Activated effector memory CD4-positive, alpha-beta T cell treated with anti-CD3 and anti-CD28 coated beads, Interleukin-2, amount 50 U/mL, for 16 hours (primary cell): Measurements from ENCODE around the gene LCN2.
"Not testable (repeated sequence)": the region's sequence is repeated elsewhere in the genome, so short reads cannot be mapped to it uniquely, and the experiment has no call there.

ENCODE experiments used
- DNase-seq: peaks from one replicate; pipeline ENCODE4 v3.0.0-alpha.2; 2020

Gene LCN2

DNA sequence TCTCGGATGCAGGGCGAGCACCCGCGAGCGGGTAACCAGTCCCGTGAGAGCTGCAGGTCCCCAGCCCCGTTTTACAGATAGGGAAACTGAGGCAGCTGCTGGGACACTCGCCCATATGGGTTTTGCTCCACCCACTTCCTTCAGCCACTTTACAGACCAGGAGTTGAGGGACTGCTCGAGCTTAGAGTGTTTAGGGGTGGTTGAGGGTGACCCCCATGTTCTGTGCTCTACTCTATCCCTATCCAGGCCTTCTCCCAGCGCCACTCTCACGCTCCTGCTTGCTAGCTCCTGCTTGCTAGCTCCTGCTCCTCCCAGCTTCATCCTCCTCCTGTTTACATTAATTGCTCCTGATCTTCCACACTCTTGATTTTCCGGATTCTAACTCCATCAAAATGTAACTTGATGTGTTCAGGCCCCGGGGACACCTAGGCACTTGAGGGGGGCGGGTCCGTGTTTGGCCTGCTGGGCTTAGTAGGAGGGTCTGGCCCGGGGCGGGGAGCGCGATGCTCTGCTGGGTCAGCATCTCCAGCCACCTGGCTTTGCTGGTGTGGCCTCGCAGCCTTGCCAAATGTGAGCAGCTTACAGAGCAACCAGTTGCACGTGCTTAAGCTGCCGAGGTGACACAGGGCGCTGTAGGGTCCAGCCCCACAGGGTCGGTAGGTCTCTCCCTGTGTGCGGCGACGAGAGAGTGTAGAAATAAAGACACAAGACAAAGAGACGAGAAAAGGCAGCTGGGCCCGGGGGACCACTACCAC is 20.2 kb upstream of the LCN2 start:
- no peak for DNase-seq

DNA sequence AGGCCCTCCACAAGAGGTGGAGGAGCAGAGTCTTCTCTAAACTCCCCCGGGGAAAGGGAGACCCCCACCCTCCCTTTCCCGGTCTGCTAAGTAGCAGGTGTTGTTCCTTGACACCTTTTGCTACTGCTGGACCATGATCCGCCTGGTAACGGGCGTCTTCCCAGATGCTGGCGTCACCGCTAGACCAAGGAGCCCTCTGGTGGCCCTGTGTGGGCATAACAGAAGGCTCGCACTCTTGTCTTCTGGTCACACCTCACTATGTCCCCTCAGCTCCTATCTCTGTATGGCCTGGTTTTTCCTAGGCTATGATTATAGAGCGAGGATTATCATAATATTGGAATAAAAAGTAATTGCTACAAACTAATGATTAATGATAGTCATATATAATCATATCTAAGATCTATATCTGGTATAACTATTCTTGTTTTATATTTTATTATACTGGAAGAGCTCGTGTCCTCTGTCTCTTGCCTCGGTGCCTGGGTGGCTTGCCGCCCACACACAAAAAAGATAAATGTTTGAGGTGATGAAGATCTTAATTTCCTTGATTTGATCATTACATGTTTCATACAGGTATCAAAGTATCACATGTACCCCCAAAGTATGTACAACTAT is 19.2 kb upstream of the LCN2 start:
- peak; percentile 87 for DNase-seq

DNA sequence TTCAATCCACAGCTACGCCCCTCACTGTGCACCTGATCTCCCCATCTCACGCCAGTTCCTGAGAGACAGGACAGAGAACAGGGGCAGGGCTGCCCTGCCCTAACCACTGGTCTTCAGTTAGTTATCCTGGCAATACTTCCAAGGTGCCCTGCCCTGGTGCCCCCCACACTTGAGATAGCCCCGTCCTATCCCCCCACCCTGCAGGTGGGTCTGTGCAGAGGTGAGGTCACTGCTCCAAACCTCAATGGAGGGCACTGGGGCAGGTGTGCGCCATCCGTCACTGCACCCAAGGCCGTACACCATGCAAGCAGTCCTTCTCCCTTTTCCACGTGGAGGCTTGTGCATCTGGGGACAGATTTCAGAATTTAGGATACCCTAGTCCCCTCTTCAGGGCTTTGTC is 18.6 kb upstream of the LCN2 start:
- not testable (repeated sequence) for DNase-seq

DNA sequence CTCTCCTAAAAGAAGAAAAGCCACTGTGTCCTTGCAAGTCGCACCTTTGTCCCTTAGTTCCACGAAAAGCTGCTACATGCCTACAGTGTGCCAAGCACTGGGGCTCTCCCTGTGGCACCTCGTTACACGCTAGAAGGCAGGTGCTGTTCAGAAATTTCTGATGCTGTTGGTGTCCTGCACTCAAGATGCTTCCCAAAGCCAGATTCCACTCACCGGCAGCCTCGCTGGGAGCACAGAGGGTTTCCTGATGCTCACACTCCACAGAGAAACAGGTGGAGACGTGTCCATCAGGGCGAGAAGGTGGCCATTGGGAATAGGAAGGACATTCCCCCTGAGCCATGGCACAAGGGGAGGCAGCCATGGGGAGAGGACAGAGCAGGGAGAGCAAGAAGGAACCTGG is 17.9 kb upstream of the LCN2 start:
- DNase-seq: not testable (repeated sequence)

DNA sequence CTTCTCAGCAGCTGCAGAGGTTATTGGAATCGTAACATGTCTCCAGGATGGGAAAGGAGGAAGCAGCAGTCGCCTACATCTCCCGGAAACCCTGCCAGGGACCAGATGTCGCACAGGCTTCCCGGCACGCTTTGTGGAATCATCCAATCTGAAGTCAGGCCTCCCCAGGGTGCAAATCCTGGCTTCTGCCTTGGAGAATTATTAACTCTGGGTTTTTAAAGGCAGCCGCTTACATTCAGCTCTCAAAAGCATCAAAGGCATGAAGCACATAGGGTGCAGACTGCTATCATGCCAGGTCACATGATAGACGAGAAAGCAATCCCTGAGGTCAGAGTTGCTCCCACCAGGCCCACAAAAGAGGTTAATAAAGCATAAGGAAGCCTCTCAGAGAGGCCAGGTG is 17.1 kb upstream of the LCN2 start:
- DNase-seq: not testable (repeated sequence)

DNA sequence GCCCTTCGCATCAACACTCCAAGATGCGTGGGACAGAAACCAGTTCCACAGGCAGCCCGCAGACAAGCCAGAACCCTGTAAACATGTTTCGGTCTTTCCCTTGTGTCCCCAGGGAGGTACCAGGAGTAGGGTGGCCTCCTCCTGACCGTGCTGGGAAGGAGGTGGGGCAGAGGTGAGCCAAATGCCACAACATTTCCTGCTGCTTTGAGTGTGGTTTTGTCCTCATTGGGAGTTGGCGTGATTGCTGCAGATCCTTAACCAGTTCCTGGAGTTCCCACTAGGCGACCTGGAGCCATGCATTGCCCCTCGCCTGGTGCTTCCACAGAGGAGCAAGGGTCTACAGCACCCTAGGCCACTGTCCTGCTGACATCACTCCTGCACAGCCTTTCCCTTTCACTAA is 13.7 kb upstream of the LCN2 start:
- not testable (repeated sequence) for DNase-seq

DNA sequence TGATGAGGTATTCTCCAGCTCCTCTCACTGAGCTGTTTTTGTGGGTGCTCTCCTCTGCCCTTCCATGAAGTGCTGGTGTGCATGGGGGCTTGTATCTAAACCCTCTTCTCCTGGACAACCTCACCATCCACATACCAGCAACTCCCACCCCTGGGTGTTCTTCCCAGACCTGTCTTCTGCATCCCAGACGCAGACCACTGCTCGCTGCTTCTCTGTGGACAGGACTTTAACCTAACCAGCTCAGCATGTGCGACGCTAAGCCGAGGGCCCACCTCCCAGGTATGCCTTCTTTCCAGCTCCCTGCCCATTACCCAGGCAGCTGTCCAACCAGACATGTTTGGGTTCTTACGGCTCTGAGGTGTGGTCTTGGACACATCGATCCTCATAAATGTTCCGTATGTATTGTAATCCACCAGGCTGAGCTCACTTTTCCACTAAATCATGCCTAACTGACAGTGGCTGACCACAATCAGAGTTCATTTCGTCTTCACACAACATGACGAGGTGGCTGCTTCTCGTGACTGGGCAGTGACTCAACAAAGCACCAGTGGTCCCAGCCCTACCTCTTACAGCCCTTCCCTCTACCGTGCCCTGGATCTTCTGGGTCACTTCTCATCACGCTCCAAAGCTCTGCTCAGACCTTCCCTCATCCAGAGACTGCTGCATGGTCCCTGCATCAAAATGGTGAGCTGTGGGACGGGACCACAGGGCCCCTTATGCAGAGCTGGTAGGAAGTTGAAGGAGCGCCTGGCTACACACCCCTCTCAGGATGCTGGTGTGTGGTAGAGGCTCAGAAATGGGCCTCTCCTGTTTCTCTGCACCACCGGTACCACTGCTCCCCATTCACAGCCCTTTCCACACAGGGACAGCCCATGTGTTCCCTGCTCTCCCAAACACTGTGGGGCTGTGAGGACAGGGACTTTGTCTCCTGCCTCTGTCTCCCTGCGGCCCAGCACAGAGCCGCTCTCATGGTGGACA is 12.1 kb upstream of the LCN2 start:
- no peak for DNase-seq

DNA sequence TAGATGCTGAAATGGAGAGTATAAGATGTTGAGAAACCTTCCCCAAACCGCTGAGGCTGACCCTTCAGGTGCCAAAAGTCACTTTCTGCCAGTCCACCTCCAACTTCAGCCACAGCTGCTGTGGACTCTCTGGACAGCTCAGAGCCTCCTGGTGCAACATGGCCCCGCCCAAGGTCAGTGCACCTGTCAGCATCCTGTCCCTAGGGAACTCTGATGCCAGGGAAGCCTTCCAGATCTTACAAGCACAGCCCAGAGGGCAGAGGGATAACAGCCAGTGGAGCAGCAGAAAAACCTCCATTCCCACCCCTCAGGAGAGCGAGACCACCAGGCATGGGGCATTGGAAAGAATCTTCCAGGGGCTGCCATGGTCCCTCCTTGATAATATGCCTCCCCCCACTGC is 11.3 kb upstream of the LCN2 start:
- DNase-seq: no peak

DNA sequence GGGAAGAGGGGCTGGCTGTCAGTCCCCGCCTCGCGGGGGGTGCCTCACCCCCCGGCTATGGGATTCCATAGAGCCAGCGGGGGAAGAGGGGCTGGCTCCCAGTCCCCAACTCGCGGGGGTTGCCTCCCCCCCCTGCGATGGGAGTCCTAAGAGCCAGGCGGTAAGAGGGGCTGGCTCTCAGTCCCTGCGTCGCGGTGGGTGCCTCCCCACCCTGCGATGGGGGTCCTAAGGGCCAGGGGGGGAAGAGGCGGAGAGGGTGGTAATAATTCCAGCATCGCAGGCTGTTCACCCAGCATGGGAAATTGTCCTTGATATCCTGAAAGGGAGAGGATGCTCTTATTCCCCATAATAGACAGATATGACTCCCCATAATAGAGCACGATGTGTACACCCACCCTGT is 9.6 kb upstream of the LCN2 start:
- no peak for DNase-seq

DNA sequence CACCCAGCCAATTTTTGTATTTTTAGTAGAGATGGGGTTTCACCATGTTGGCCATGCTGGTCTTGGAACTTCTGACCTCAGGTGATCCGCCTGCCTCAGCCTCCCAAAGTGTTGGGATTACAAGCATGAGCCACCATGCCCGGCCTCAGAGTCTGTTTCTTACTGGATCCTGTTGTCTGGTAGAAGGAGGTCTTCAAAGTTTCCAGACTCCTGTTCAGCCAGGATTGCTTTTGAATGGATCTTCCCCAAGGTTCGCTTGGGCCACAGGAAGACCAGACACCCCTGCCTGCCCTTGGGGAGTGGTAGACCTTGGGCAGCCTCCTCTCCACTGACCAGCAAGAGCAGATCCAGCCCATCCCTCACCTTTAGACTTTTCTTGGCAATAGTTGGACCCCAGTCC is 7.6 kb upstream of the LCN2 start:
- no peak for DNase-seq

DNA sequence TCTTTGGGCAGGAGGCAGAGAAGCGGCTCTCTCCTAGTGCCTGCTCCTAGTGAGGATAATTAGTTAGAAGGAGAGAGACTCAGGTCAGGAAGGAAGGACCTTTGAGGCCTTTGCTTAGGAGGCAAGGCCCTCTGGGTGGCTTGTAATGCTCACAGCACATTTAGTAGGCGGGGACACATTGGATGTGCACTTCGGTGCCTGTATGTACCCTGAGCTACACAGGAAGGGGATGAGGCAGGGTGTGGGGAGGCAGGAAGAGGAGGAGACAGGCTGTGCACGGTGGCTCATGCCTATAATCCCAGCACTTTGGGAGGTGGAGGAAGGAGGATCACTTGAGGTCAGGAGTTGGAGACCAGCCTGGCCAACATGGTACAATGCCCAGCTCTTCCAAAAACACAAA is 7.2 kb upstream of the LCN2 start:
- DNase-seq: no peak

DNA sequence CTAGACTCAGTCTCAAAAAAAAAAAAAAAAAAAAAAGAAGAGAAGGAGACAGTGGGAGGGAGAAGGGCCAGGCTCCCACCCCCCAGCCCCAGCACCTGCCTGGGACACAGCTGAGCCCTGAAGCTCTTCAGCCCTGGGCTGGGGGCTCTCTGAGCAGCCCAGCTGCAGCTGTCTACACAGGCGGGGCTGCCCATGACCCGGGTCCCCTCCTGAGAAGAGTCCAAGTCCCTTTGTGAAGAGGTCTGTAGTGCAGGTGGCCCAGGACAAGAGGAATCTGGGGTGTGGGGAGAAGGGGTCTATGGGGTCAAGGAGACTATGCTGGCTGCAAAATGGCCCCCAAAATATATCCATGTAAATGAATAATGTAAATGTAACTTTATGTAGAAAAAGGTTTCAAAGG is 6.7 kb upstream of the LCN2 start:
- DNase-seq: no peak

DNA sequence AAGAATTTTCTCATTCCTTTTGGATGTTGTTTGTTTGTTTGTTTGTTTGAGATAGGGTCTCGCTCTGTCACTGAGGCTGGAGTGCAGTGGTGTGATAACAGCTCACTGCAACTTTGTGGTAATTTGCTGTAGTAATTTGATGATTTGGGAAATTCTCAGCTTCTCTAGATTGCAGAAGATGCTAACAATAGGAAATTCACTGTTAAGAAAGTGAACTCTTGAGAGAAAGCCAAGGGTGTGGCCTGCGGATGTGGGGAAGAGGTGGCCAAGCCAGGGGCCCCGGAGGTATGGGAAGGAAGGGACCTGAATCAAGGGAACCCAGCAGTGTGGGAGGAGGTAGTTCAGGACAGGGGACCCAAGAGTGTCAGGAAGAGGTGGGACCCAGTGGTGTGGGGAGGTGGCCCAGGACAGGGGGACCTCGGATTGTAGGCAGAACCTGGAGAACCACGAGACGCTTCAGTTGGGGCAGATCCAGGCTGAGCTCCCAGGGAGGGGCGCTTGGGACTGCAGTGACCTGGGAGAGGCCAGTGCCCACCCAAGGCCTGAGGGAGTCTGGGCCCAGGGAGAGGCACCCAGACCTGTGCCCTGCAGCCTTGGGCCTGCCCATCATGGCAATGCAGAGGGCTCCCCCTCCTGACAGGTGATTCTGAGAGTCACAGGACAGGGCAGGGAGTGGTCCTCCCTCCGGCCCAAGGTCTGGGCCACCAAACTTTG is 5.6 kb upstream of the LCN2 start:
- no peak for DNase-seq

DNA sequence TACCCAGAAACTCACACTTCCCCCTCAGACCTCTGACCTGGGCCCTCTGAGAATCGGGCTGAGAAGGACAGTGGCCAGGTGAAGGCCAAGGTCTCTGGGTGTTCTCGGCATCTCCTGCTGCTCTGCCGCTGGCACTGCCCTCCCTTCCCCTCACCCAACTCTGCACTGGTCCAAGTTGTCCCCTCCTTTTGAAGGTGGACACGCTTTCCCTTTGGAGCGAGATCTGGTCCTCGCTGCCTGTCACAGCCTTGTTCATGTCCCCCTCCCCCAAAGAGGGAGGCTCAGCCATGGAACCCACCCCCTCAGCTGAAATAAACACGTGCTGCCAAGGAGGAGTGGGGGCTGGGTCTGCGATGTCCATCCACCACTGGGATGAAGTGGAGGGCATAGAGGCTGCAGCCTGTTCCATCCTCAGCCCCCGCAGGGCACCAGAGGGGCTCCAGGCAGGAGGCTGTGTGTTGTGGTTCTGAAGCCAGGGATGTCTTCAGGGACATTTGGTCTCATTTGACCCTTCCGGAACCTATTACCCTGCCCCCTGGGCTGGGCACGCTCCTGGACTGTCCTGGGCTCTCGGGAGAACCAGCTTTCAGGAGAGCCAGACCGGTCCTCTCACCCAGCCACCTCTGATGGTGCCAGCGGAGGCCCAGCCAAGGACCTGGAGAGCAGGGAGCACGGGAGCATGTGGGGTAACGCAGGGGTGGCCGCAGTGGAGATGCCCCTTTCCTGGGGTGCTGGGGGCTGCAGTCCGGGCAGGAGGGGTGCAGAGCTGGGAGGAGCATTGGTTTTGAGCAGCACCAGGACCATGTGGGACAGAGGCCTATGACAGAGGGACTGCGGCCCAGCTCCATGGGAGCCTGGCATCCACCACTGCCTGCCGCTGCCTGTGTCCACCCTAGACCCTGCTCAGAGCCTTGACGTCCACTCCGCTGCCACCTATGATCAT is 4.7 kb upstream of the LCN2 start:
- DNase-seq: no peak

DNA sequence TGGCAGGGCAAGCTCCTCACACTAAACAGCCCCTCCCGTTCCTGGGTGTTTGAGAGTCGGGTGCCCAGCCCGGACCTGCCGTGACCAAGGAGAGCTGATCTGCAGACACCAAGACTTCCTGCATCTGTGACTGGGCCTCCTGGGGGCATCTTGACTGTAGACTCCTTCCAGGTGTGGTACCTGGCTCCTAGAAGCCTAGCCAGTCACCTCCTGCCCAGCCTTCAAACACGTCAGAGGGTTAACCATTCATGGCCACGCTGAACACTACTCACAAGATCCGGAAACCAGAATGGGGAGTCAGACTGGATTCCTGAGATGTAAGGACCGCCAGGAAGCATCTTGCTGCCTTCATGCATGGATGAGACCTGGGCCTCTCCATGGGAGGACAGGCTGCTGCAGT is 3.7 kb upstream of the LCN2 start:
- no peak for DNase-seq

DNA sequence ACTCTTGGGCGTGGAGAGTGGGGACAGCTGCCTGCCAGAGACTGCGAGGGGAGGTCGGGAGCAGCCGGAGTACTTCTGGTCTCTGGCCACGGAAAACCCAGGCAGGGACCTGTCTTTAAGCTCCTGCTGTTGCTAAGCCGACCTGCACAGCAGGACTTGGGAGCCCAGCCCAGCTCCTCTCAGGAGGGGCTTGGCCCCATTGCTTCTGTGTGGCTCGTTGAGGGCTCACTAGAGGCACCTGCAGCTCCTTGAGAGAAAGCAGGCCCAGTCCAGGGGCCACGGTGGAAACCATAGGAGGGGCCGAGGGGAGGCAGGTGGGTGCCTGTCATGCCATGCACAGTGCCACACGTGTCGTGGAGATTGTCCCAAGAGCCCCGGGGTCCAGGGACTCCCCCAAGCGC is 3.3 kb upstream of the LCN2 start:
- no peak for DNase-seq

DNA sequence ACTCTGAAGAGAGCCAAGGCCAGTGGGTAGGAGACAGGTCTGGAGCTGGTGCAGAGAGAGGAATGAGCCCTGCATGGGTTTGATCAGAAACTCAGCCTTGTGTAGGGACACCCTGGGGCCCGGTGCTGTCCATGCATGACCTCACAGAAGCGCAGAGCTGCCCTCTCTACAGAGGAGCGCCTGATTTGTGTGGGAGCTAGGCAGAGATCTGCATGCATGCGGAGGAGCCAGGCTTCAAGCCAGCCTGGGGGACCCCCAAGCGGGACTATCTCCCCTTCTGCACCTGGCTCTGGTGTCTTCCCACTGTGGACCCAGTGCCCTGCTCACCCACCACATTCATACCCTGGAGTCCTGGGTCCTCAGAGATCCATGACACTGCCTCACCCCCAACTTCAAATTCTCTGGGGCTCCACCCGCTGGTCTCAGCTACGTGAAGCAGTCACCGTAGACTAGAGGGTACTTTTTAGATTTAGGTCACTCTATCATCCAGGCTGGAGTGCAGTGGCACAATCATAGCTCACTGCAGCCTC is 2.6 kb upstream of the LCN2 start:
- no peak for DNase-seq

DNA sequence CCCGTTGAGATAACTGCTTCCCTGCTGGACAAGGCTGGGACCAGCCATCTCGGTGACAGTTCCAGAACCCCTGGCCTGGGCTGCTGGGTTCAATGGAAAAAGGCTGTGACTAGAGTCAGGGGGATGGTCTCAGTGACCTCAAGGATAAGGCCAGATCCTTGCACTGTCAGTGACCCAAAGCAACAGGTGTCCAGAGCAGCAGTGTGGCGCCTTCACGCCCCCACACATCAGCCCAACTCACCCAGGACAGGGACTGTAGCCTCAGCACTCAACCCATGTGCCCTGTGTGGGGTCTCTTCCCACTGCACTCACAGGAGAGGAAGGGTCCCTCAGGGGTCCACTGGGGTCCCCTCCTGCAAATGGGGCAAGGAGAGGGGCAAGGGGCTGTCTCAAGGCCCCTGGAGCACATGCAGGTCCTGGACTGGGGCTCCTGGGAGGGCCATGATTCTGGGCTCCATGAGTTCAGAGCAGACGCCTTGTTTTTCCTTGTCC is 698 bp upstream of the LCN2 start:
- DNase-seq: peak; percentile 55

DNA sequence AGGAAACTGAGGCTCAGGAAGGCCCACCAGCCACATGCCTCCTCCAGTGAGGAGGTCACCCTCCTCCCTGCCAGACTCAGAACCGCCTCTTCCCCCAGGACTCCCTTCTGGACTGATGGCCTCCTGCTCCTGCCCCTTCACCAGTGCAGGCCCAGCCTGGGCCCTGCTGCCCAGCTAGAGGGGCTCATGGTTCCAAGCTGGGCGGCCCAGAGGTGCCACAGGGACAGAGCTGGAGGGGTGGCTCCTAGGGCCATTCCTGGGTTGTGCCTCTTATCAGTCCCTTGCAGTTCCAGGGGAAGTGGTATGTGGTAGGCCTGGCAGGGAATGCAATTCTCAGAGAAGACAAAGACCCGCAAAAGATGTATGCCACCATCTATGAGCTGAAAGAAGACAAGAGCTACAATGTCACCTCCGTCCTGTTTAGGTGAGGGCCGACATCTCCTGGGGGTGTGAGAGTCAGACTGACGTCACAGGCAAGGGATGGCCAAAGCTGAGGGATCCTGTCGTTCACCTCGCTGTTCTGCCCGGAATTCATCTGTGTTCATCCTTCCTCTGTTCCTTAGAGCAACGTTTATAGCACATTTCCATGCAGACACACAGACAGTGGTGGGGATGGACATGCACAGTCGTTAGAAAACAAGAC is 819 bp downstream of the LCN2 start:
- DNase-seq: peak; percentile 54

DNA sequence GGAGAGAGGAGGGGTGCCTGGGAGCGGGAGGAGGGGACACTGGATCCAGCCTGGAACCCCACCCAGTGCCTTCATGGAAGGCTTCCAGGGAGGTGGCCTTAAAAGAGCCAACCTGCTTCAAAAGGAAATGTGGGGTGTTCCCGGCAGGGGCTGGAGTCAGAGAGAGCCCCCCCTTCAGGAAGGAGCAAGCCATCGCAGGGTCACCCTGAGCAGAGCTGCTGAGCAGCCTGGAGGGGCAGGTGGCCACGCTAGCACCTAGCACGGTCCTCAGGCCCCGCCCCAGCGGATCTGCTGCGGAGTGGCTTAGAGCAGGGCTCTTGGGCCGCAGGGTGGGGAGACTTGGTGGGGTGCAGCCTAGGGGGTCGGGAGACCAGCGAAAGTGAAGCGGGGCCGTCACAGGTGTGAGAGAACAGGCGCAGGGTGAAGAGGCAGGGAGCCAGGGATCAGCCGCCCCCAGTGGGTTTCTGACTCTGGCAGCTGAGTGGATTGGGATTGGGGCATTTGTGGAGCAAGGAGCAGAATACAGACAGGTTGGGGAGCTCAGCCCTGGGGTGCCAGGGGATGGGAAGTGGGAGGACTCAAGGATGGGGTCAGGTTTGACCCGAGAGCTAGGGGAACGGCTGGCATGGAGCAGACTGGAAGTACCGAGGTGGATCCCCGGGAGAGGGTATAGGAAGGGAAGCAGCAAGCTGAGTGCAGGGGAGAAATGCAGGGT is 1.5 kb downstream of the LCN2 start:
- DNase-seq: peak; percentile 63
